ENCODE data around the gene TFF3.

TFF3 gene

GRCh38 chr21:42319376-42319775, 4.2 kb upstream of the TFF3 start:
- H3K9me3 ChIP-seq = no peaks in the 10 kb centered on the region
- H3K4me3 ChIP-seq = no peak overlapping the region
- peaks cover 0 to 41% of the 10 kb centered on the region in 2 donors for H3K27me3 ChIP-seq
- TF ChIP-seq, protein P1, sequence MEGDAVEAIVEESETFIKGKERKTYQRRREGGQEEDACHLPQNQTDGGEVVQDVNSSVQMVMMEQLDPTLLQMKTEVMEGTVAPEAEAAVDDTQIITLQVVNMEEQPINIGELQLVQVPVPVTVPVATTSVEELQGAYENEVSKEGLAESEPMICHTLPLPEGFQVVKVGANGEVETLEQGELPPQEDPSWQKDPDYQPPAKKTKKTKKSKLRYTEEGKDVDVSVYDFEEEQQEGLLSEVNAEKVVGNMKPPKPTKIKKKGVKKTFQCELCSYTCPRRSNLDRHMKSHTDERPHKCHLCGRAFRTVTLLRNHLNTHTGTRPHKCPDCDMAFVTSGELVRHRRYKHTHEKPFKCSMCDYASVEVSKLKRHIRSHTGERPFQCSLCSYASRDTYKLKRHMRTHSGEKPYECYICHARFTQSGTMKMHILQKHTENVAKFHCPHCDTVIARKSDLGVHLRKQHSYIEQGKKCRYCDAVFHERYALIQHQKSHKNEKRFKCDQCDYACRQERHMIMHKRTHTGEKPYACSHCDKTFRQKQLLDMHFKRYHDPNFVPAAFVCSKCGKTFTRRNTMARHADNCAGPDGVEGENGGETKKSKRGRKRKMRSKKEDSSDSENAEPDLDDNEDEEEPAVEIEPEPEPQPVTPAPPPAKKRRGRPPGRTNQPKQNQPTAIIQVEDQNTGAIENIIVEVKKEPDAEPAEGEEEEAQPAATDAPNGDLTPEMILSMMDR (IDR thresholded peaks at IDR 0.05) = no peak
- intact Hi-C loops (cut with DNase I; ENCODE audit: low total_unique reads) = no loop called here
- H3K4me1 ChIP-seq = no peaks in the 10 kb centered on the region
- DNase-seq = no peak
- no peak overlapping the region for H3K27ac ChIP-seq
- no peaks in the 10 kb centered on the region for H3K36me3 ChIP-seq

- intact Hi-C loops (cut with DNase I; ENCODE audit: low total_unique reads) = no loop called here
- Histone ChIP-seq H3K4me3 (no peak overlapping the region), H3K9me3 (no peaks in the 10 kb centered on the region), H3K27me3 (peaks cover 0 to 44% of the 10 kb centered on the region in 2 donors), H3K4me1 (no peaks in the 10 kb centered on the region), H3K36me3 (no peaks in the 10 kb centered on the region), H3K27ac (no peak overlapping the region)
- TF ChIP-seq, protein P1 (IDR thresholded peaks at IDR 0.05) = no peak
- no peak for DNase-seq
Measured at GRCh38 chr21:42317826-42318746, 2.9 kb upstream of the TFF3 start.

GRCh38 chr21:42317341-42317741, 2.1 kb upstream of the TFF3 start:
- Histone ChIP-seq H3K4me1 (no peaks in the 10 kb centered on the region), H3K27me3 (peaks cover 0 to 50% of the 10 kb centered on the region in 2 donors), H3K27ac (no peak overlapping the region), H3K4me3 (no peak overlapping the region), H3K36me3 (no peaks in the 10 kb centered on the region), H3K9me3 (no peaks in the 10 kb centered on the region)
- TF ChIP-seq, protein P1 (IDR thresholded peaks at IDR 0.05) = no peak
- intact Hi-C loops (cut with DNase I; ENCODE audit: low total_unique reads) = no loop called here
- DNase-seq = no peak

DNA sequence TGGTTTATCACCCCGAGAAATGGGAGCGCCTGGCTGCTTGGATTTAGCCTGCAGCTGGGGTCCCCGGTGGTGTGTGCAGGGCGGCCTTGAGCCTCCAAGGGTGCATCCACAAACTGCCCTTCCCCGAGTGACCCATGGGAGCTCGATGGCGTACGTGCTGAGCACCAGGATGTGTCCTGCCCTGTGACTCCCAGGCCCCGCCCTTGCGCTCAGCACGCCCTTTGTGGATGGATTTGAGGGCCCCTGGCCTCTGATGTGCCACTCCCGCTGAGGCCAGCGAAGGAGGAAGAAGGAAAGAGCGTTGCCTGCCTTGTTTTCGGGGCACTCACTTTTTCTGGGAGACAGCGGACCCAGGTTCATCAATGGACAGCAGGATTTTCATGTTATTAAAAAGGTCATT, 1.7 kb upstream of the TFF3 start:
- TF ChIP-seq, protein P1 (IDR thresholded peaks at IDR 0.05) = no peak
- Histone ChIP-seq H3K36me3 (no peaks in the 10 kb centered on the region), H3K4me1 (no peaks in the 10 kb centered on the region), H3K4me3 (no peak overlapping the region), H3K9me3 (no peaks in the 10 kb centered on the region), H3K27ac (no peak overlapping the region), H3K27me3 (peaks cover 0 to 54% of the 10 kb centered on the region in 2 donors)
- DNase-seq = no peak
- intact Hi-C loops (cut with DNase I; ENCODE audit: low total_unique reads) = no loop called here

GRCh38 chr21:42314616-42315295, 453 bp downstream of the TFF3 start:
- H3K9me3 ChIP-seq = no peaks in the 10 kb centered on the region
- intact Hi-C loops (cut with DNase I; ENCODE audit: low total_unique reads) = no loop called here
- no peaks in the 10 kb centered on the region for H3K36me3 ChIP-seq
- peaks cover 0 to 1% (median 0%) of the 10 kb centered on the region in 4 donors for H3K4me1 ChIP-seq
- H3K27me3 ChIP-seq = peaks cover 0 to 60% of the 10 kb centered on the region in 2 donors
- no peak overlapping the region for H3K4me3 ChIP-seq
- DNase-seq = no peak
- TF ChIP-seq, protein P1 (IDR thresholded peaks at IDR 0.05) = no peak
- no peak overlapping the region for H3K27ac ChIP-seq
